Measurements from ENCODE around the gene STBD1.
"Not testable (repeated sequence)": the region's sequence is repeated elsewhere in the genome, so short reads cannot be mapped to it uniquely, and the experiment has no call there.

Gene STBD1

GRCh38 chr4:76339364-76339763 lies 32.8 kb downstream of the STBD1 start:
- ATAC-seq (no peak), DNase-seq (ENCODE audit: low spot score in 2 of 2) (no peak)
- H3K27ac Mint-ChIP-seq = no peak overlapping the region
- no peaks in the 10 kb centered on the region for H3K9me3 Mint-ChIP-seq
- no peaks in the 10 kb centered on the region for H3K4me1 Mint-ChIP-seq
- H3K4me3 Mint-ChIP-seq = no peak overlapping the region
- H3K36me3 Mint-ChIP-seq = no peaks in the 10 kb centered on the region

GRCh38 chr4:76341063-76341462 lies 34.5 kb downstream of the STBD1 start:
- Mint-ChIP-seq H3K4me3 (no peak overlapping the region), H3K9me3 (no peaks in the 10 kb centered on the region), H3K27ac (no peak overlapping the region), H3K4me1 (no peaks in the 10 kb centered on the region), H3K36me3 (no peaks in the 10 kb centered on the region)
- DNase-seq (ENCODE audit: low spot score in 2 of 2) (no peak), ATAC-seq (no peak)

- no peaks in the 10 kb centered on the region for H3K36me3 Mint-ChIP-seq
- DNase-seq (ENCODE audit: low spot score in 2 of 2) = no peak
- H3K4me1 Mint-ChIP-seq = no peaks in the 10 kb centered on the region
- ATAC-seq = no peak
- H3K9me3 Mint-ChIP-seq = no peaks in the 10 kb centered on the region
- H3K27ac Mint-ChIP-seq = no peak overlapping the region
- H3K4me3 Mint-ChIP-seq = no peak overlapping the region
These were observed 35.7 kb downstream of the STBD1 start for GRCh38 chr4:76342191-76342590.

GRCh38 chr4:76342803-76343202 lies 36.3 kb downstream of the STBD1 start:
- H3K27ac Mint-ChIP-seq = no peak overlapping the region

GRCh38 chr4:76354517-76355473 lies 48.3 kb downstream of the STBD1 start:
- Mint-ChIP-seq H3K27ac (no peak overlapping the region), H3K36me3 (peaks cover 6% of the 10 kb centered on the region), H3K9me3 (peaks cover 17% of the 10 kb centered on the region), H3K4me3 (peak overlapping the region; percentile 35), H3K4me1 (peaks cover 24% of the 10 kb centered on the region)
- peak; percentile 100 for ATAC-seq
- DNase-seq (ENCODE audit: low spot score in 2 of 2) = peak; percentile 15 to 56

More at GRCh38 chr4:76342803-76343202, 36.3 kb downstream of the STBD1 start:
- H3K4me3 Mint-ChIP-seq = no peak overlapping the region
- peaks cover 3% of the 10 kb centered on the region for H3K9me3 Mint-ChIP-seq
- no peak for DNase-seq (ENCODE audit: low spot score in 2 of 2)
- no peaks in the 10 kb centered on the region for H3K4me1 Mint-ChIP-seq
- H3K36me3 Mint-ChIP-seq = no peaks in the 10 kb centered on the region
- no peak for ATAC-seq

GRCh38 chr4:76357981-76358380 lies 51.4 kb downstream of the STBD1 start:
- Mint-ChIP-seq H3K27ac (no peak overlapping the region), H3K4me3 (no peak overlapping the region), H3K9me3 (peaks cover 20% of the 10 kb centered on the region), H3K4me1 (peaks cover 24% of the 10 kb centered on the region), H3K36me3 (peaks cover 6% of the 10 kb centered on the region)
- ATAC-seq = no peak
- no peak for DNase-seq (ENCODE audit: low spot score in 2 of 2)

- Mint-ChIP-seq H3K4me1 (peaks cover 14% of the 10 kb centered on the region), H3K9me3 (peaks cover 20% of the 10 kb centered on the region)
- H3K36me3 Mint-ChIP-seq; H3K4me3 Mint-ChIP-seq; H3K27ac Mint-ChIP-seq; DNase-seq (ENCODE audit: low spot score in 2 of 2); ATAC-seq: not testable (repeated sequence)
These were observed 53.4 kb downstream of the STBD1 start for GRCh38 chr4:76359881-76360466.
